Activated T-cell treated with anti-CD3 and anti-CD28 coated beads, Interleukin-2, amount 50 U/mL, for 1 hour (primary cell): Measurements from ENCODE around the gene MEF2D.

Source experiments
- DNase-seq: peaks from one replicate; pipeline ENCODE4 v3.0.0-alpha.2; 2020

Gene MEF2D

GRCh38 chr1:156438278-156438987 lies 62.1 kb downstream of the MEF2D start:
- DNase-seq, result no peak

- DNase-seq, result no peak
These were observed 63.3 kb downstream of the MEF2D start for GRCh38 chr1:156437037-156437867.

GRCh38 chr1:156436141-156437036 lies 64.2 kb downstream of the MEF2D start:
- DNase-seq, result no peak

- DNase-seq, result peak; percentile 47
These were observed 64.9 kb downstream of the MEF2D start for GRCh38 chr1:156435545-156436140.

GRCh38 chr1:156434989-156435544 lies 65.5 kb downstream of the MEF2D start:
- no peak for DNase-seq

GRCh38 chr1:156433602-156434001 lies 67.0 kb downstream of the MEF2D start:
- DNase-seq, result no peak

- no peak for DNase-seq
These were observed 67.5 kb downstream of the MEF2D start for GRCh38 chr1:156433032-156433431.

GRCh38 chr1:156432669-156433018 lies 67.9 kb downstream of the MEF2D start:
- no peak for DNase-seq

- DNase-seq, result no peak
These were observed 68.6 kb downstream of the MEF2D start for GRCh38 chr1:156431769-156432668.

- DNase-seq, result no peak
These were observed 69.2 kb downstream of the MEF2D start for GRCh38 chr1:156431366-156431765.

GRCh38 chr1:156430866-156431265 lies 69.7 kb downstream of the MEF2D start:
- DNase-seq, result no peak

- DNase-seq, result no peak
These were observed 70.3 kb downstream of the MEF2D start for GRCh38 chr1:156430303-156430702.

GRCh38 chr1:156429313-156430060 lies 71.1 kb downstream of the MEF2D start:
- DNase-seq, result no peak

GRCh38 chr1:156428746-156429288 lies 71.8 kb downstream of the MEF2D start:
- DNase-seq, result no peak

- DNase-seq, result no peak
These were observed 72.6 kb downstream of the MEF2D start for GRCh38 chr1:156427957-156428356.

- no peak for DNase-seq
These were observed 74.6 kb downstream of the MEF2D start for GRCh38 chr1:156425943-156426342.

GRCh38 chr1:156424806-156425432 lies 75.7 kb downstream of the MEF2D start:
- DNase-seq, result no peak

- no peak for DNase-seq
These were observed 76.9 kb downstream of the MEF2D start for GRCh38 chr1:156423422-156424352.

GRCh38 chr1:156422602-156423091 lies 77.9 kb downstream of the MEF2D start:
- DNase-seq, result no peak
